ENCODE measurements around the gene IL1RAPL1.

Gene IL1RAPL1

DNA sequence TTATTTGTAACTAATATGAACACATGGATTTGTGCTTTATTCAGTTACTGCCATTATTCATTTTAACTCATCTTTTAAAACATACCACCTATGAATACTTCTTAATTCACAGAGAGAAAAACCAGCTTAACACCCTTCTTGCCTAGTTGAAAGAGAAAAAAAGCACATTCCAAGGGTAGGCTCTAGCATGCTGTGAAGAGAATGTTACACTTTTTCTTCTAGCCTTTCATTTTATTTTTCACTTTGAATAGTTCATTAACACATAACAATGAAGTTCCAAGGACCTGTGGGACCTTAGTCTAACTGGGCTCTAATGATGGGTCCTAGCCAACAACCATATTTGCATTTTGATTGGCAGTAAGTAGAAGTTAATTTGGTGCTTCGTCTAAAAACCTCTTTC, 1348.2 kb downstream of the IL1RAPL1 start:
- no peak for FAIRE-seq

- no peak for FAIRE-seq
Measured at GRCh38 chrX:29940750-29941149, 1353.5 kb downstream of the IL1RAPL1 start.

- FAIRE-seq = no peak
Measured at GRCh38 chrX:29941287-29941686, 1354.0 kb downstream of the IL1RAPL1 start.

DNA sequence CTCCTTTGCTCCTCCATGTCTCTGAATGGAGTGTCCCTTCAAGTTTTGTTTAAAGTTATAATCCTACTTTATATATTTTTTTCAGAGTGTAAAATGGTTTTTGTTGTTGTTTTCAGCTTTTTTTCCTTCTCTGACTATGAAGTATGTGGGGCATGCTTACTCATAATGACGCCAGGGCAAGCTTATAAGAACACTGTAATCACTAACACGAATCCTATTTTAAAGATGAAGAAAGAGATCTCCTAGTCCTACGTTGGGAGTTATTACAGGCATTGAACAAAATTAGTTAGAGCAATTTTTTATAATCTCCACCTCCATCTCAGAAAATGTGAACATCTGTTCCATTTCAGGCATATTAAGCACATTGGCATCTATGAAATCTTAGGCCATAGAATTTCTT, 1360.0 kb downstream of the IL1RAPL1 start:
- no peak for FAIRE-seq

GRCh38 chrX:29948653-29949052, 1361.4 kb downstream of the IL1RAPL1 start:
- FAIRE-seq = no peak

- no peak for FAIRE-seq
Measured at GRCh38 chrX:29952016-29952415, 1364.8 kb downstream of the IL1RAPL1 start.

GRCh38 chrX:29962061-29962460, 1374.8 kb downstream of the IL1RAPL1 start:
- no peak for FAIRE-seq

GRCh38 chrX:29965634-29966033, 1378.4 kb downstream of the IL1RAPL1 start:
- FAIRE-seq = no peak

DNA sequence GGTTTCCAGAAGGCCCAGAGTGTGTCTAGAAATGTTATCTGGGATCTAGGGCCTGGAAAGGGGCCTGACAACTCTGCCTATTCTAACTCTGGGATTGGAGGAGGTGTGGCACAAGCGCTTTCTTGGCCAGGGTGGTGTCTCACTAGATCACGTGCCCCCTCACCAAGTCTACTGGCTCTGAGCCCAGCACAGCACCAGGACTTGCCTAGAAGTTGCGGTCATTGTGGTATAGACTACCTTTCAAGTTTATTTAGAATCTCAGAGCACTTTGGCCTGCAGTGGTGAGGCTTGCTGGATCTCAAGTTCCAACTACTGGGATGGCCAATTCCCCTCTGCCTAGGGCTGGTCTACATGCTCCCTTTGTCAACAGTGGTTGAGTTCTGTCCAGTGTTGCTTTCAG, 1404.8 kb downstream of the IL1RAPL1 start:
- no peak for FAIRE-seq

DNA sequence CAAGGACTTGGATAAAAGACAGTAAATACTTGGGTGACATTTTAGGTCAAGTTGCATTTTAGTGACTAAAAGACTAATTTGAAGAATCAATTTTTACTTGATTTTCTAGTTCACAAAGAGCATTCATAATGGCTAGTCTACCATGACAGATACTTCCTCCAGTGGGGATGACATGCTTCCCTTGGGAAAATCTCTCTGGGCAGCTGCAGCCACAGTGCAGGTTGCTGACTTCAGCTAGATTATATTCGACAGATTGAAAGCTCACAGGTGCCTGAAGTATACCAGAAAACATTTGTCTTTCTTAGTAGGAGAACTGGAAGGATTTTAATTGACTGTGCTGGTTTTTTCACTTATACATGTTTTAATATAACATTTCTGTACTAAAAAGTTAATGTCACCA, 1418.6 kb downstream of the IL1RAPL1 start:
- no peak for FAIRE-seq

Measured in endometrium (tissue), 2 donors.